HEK293 (cell line): ENCODE measurements around the gene NHS.

Experiments
- OSR2 ChIP-seq: fragments of 450-650 bp; formaldehyde crosslinking; IDR thresholded peaks from 2 replicates; pipeline ENCODE4 v1.5.1; 2016; ENCODE audit warnings: missing biosample characterization, missing genetic modification characterization
- ZBTB7A ChIP-seq: fragments of 450-650 bp; formaldehyde crosslinking; IDR thresholded peaks from 2 replicates; pipeline ENCODE4 v1.5.1; 2016; ENCODE audit warnings: low read depth, missing biosample characterization, missing genetic modification characterization
- ZNF510 ChIP-seq: fragments of 450-650 bp; formaldehyde crosslinking; IDR thresholded peaks from 2 replicates; pipeline ENCODE4 v1.5.1; 2018; ENCODE audit warnings: mild to moderate bottlenecking, missing genetic modification characterization, missing biosample characterization; ENCODE audit not compliant: insufficient replicate concordance
- ZNF785 ChIP-seq: fragments of 450-650 bp; formaldehyde crosslinking; IDR thresholded peaks from 2 replicates; pipeline ENCODE4 v1.5.1; 2016; ENCODE audit warnings: missing biosample characterization, missing genetic modification characterization
- TF ChIP-seq, protein P1 (sequence below): fragments of 450-650 bp; formaldehyde crosslinking; IDR thresholded peaks from 2 replicates; pipeline ENCODE4 v1.5.1; 2016; ENCODE audit warnings: missing biosample characterization, missing genetic modification characterization

- TF ChIP-seq, protein P1, sequence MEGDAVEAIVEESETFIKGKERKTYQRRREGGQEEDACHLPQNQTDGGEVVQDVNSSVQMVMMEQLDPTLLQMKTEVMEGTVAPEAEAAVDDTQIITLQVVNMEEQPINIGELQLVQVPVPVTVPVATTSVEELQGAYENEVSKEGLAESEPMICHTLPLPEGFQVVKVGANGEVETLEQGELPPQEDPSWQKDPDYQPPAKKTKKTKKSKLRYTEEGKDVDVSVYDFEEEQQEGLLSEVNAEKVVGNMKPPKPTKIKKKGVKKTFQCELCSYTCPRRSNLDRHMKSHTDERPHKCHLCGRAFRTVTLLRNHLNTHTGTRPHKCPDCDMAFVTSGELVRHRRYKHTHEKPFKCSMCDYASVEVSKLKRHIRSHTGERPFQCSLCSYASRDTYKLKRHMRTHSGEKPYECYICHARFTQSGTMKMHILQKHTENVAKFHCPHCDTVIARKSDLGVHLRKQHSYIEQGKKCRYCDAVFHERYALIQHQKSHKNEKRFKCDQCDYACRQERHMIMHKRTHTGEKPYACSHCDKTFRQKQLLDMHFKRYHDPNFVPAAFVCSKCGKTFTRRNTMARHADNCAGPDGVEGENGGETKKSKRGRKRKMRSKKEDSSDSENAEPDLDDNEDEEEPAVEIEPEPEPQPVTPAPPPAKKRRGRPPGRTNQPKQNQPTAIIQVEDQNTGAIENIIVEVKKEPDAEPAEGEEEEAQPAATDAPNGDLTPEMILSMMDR (tag by site-specific recombination), result no peak
- TF ChIP-seq ZNF785 (tag by site-specific recombination) (no peak), ZNF510 (no peak), ZBTB7A (tag by site-specific recombination) (no peak), OSR2 (tag by site-specific recombination) (no peak)
Measured at GRCh38 chrX:17654116-17654515, 279.1 kb downstream of the NHS start.
